GF-D8 (cell line): ENCODE data around the gene PUS7L.
"Not testable (repeated sequence)": the region's sequence is repeated elsewhere in the genome, so short reads cannot be mapped to it uniquely, and the experiment has no call there.

Source experiments
- DNase-seq: peaks from one replicate; lab custom pipeline; 2025; lab: John Stamatoyannopoulos, UW

The PUS7L gene

GRCh38 chr12:43758728-43759563, at the start of gene PUS7L, which contains the start of gene IRAK4:
Gene PUS7L (minus strand): TSS chr12:43758790. CDS start chr12:43755245, 3,545 bp downstream.
Gene IRAK4 (plus strand): TSS chr12:43758951. CDS start chr12:43768112, 9,161 bp downstream.
- DNase-seq = peak; percentile 92

GRCh38 chr12:43807386-43807785, 48.8 kb upstream of the PUS7L start:
- DNase-seq = peak; percentile 20

GRCh38 chr12:43806737-43807072, 48.1 kb upstream of the PUS7L start:
- DNase-seq = no peak

- peak; percentile 51 for DNase-seq
Measured at GRCh38 chr12:43805860-43806736, 47.5 kb upstream of the PUS7L start, which contains the start of gene TWF1. Gene TWF1 (minus strand): TSS chr12:43806317. CDS start chr12:43806245, 72 bp downstream.

- DNase-seq = peak; percentile 13
Measured at GRCh38 chr12:43805149-43805859, 46.7 kb upstream of the PUS7L start.

- DNase-seq = no peak
Measured at GRCh38 chr12:43797561-43798217, 39.1 kb upstream of the PUS7L start.

GRCh38 chr12:43795716-43796280, 37.2 kb upstream of the PUS7L start:
- DNase-seq = no peak

- DNase-seq = no peak
Measured at GRCh38 chr12:43789941-43790340, 31.4 kb upstream of the PUS7L start.

GRCh38 chr12:43786899-43787693, 28.5 kb upstream of the PUS7L start:
- no peak for DNase-seq

- no peak for DNase-seq
Measured at GRCh38 chr12:43776498-43776897, 17.9 kb upstream of the PUS7L start.

- no peak for DNase-seq
Measured at GRCh38 chr12:43766291-43766690, 7.7 kb upstream of the PUS7L start.

- no peak for DNase-seq
Measured at GRCh38 chr12:43764528-43764927, 5.9 kb upstream of the PUS7L start.

GRCh38 chr12:43763769-43764168, 5.2 kb upstream of the PUS7L start:
- DNase-seq = no peak

- no peak for DNase-seq
Measured at GRCh38 chr12:43762596-43762995, 4.0 kb upstream of the PUS7L start.

- no peak for DNase-seq
Measured at GRCh38 chr12:43761500-43761899, 2.9 kb upstream of the PUS7L start.

- DNase-seq = no peak
Measured at GRCh38 chr12:43760396-43760795, 1.8 kb upstream of the PUS7L start.

GRCh38 chr12:43758247-43758727, 303 bp downstream of the PUS7L start:
- DNase-seq = no peak

- DNase-seq = no peak
Measured at GRCh38 chr12:43754015-43754414, 4.6 kb downstream of the PUS7L start.

- not testable (repeated sequence) for DNase-seq
Measured at GRCh38 chr12:43751360-43751759, 7.2 kb downstream of the PUS7L start.

- no peak for DNase-seq
Measured at GRCh38 chr12:43750814-43751213, 7.8 kb downstream of the PUS7L start.
